ENCODE data around the gene EML4. TPM values are rescaled to one million over a fixed set of nuclear protein-coding genes. Genes with fewer than 3 reads are reported as not detected.

EML4 gene
- total and polyA plus RNA-seq, 2 of the 13 experiments (the other 11 are each of a cell fraction or from before 2014, with no cell fraction given): 243 to 476 TPM

DNA sequence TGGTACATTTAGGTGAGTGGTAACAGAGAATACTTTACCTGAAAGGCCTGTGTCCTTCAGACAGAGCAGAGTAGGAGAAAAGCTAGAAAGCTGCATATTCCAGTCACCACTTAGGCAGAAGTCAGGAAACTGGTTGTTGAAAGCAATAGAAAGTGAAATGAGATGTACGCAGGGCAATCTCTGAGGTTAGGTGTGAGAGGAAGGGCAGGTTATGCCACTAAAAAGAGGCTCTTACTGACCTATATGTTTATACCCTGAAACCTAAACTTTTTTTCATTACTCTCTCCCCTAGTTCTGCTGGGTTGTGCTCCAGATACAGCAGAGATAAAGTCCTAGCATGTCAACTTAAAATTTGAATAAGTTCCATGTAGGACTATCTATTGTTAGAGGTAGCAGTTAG lies 98.4 kb downstream of the EML4 start:
- TF ChIP-seq ZNF772 (CRISPR knock-in tag; IDR thresholded peaks at IDR 0.05) (no peak), RBM22 (optimal IDR thresholded peaks at IDR 0.05; ENCODE audit: low read length) (peak; percentile 93), KLF16 (CRISPR knock-in tag; IDR thresholded peaks at IDR 0.05) (0 out of 4 replicates have a peak, but pooled peaks of 1 of the 2 experiments have one; percentile 31)
- ChIA-PET POLR2A (no interaction called here), CTCF (ENCODE audit: low intra/inter-chr PET ratio, low total read pairs) (no interaction called here)
- Histone ChIP-seq H3K27ac (ENCODE audit: extremely low read length, insufficient read depth, low read length) (peak overlapping the region; percentile 6), H3K4me2 (ENCODE audit: low read depth, low read length) (no peak overlapping the region), H3K27me3 (ENCODE audit: control insufficient read depth in 1 of 2, insufficient read depth in 2 of 2, low read length in 2 of 2) (no peaks in the 10 kb centered on the region), H3K36me3 (replicated peaks in 1 of 2; ENCODE audit: control insufficient read depth in 1 of 2, insufficient read depth in 2 of 2, low read length in 2 of 2) (peaks cover 26 to 83% of the 10 kb centered on the region in 2 experiments), H3K4me3 (replicated peaks in 1 of 3; ENCODE audit: insufficient read depth in 1 of 3, low read depth in 2 of 3, low read length in 3 of 3) (no peak overlapping the region), H3K9ac (ENCODE audit: insufficient read depth, low read depth, low read length) (no peak overlapping the region), H2AFZ (ENCODE audit: low read length) (no peak overlapping the region), H3K4me1 (ENCODE audit: insufficient read depth, low read length) (no peaks in the 10 kb centered on the region), H3K79me2 (ENCODE audit: insufficient read depth, low read length) (peaks cover 49% of the 10 kb centered on the region), H4K20me1 (ENCODE audit: insufficient read depth, low read length) (peaks cover 74% of the 10 kb centered on the region), H3K9me3 (ENCODE audit: low read length) (no peaks in the 10 kb centered on the region)
- no peak for DNase-seq (ENCODE audit: low spot score)
- in situ Hi-C loops (cut with HindIII; ENCODE audit: extremely low pct_ligation_motif_present, low pct_unique_long_range_greater_than_20kb): no loop called here
- BruUV-seq (replicated peaks): no TSS peak
- ATAC-seq: peak; percentile 18
- WGBS (ENCODE audit: low lambda C conversion rate): 33% methylated on average over 1 of the region's 1 CpG
- FAIRE-seq: no peak
- intact Hi-C loops (cut with micrococcal nuclease; ENCODE audit: unreplicated experiment): no loop called here

DNA sequence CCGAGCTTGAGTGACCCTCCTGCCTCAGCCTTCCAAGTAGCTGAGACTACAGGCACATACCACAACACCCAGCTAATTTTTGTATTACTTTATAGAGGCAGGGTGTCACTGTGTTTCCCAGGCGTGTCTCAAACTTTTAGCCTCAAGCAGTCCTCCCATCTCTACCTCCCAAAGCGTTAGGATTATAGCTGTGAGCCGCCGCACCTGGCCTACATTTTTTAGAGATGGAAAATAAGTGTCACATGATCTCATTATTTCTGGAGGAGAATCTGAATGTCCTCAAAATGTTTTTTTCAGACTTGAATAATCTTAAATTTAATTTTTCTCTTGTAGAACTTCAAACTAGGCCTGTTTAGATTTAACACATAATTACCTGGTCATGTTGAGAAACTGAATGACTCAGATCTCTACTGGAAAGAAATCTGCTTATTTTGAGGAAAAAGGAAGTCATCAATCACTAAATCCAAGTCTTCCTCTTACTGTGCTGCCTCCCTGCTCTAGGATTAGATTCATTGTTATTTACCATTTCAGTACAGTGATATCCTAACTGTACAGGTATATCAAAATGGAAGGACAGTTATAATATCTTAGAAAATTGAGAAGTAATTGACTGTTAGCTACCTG lies 99.5 kb downstream of the EML4 start:
- H3K27me3 ChIP-seq (ENCODE audit: control insufficient read depth in 1 of 2, insufficient read depth in 2 of 2, low read length in 2 of 2): no peaks in the 10 kb centered on the region
- CTCF ChIA-PET (ENCODE audit: low intra/inter-chr PET ratio, low total read pairs): no interaction called here
- H3K27ac ChIP-seq (ENCODE audit: extremely low read length, insufficient read depth, low read length): no peak overlapping the region
- FAIRE-seq (no peak), DNase-seq (ENCODE audit: low spot score) (no peak), ATAC-seq (peak; percentile 5; the same call in 2 of the 3 replicates)
- POLR2A ChIA-PET: no interaction called here
- 97% methylated on average over 5 of the region's 5 CpGs for WGBS (ENCODE audit: low lambda C conversion rate)
- H3K9ac ChIP-seq (ENCODE audit: insufficient read depth, low read depth, low read length): no peak overlapping the region
- no peaks in the 10 kb centered on the region for H3K9me3 ChIP-seq (ENCODE audit: low read length)
- no peak overlapping the region for H3K4me2 ChIP-seq (ENCODE audit: low read depth, low read length)
- H3K36me3 ChIP-seq (replicated peaks in 1 of 2; ENCODE audit: control insufficient read depth in 1 of 2, insufficient read depth in 2 of 2, low read length in 2 of 2): peaks cover 26 to 83% of the 10 kb centered on the region in 2 experiments
- peaks cover 64% of the 10 kb centered on the region for H4K20me1 ChIP-seq (ENCODE audit: insufficient read depth, low read length)
- BruUV-seq (replicated peaks): no TSS peak
- in situ Hi-C loops (cut with HindIII; ENCODE audit: extremely low pct_ligation_motif_present, low pct_unique_long_range_greater_than_20kb) (no loop called here), intact Hi-C loops (cut with micrococcal nuclease; ENCODE audit: unreplicated experiment) (no loop called here)
- H2AFZ ChIP-seq (ENCODE audit: low read length): no peak overlapping the region
- H3K4me1 ChIP-seq (ENCODE audit: insufficient read depth, low read length): no peaks in the 10 kb centered on the region
- H3K4me3 ChIP-seq (replicated peaks in 1 of 3; ENCODE audit: insufficient read depth in 1 of 3, low read depth in 2 of 3, low read length in 3 of 3): no peak overlapping the region
- peaks cover 42% of the 10 kb centered on the region for H3K79me2 ChIP-seq (ENCODE audit: insufficient read depth, low read length)
- TF ChIP-seq POLR2G (IDR thresholded peaks at IDR 0.05; ENCODE audit: low read depth, low read length): peak; percentile 52
- no peak for TF ChIP-seq NFKB2 (CRISPR knock-in tag; IDR thresholded peaks at IDR 0.05; ENCODE audit: borderline replicate concordance)
- TF ChIP-seq MBD4 (IDR thresholded peaks at IDR 0.05; ENCODE audit: borderline replicate concordance, low read length): peak; percentile 56; the same call in 1 of the 2 replicates
- TF ChIP-seq RBM22 (optimal IDR thresholded peaks at IDR 0.05; ENCODE audit: low read length): peak; percentile 84
- TF ChIP-seq, protein P1, sequence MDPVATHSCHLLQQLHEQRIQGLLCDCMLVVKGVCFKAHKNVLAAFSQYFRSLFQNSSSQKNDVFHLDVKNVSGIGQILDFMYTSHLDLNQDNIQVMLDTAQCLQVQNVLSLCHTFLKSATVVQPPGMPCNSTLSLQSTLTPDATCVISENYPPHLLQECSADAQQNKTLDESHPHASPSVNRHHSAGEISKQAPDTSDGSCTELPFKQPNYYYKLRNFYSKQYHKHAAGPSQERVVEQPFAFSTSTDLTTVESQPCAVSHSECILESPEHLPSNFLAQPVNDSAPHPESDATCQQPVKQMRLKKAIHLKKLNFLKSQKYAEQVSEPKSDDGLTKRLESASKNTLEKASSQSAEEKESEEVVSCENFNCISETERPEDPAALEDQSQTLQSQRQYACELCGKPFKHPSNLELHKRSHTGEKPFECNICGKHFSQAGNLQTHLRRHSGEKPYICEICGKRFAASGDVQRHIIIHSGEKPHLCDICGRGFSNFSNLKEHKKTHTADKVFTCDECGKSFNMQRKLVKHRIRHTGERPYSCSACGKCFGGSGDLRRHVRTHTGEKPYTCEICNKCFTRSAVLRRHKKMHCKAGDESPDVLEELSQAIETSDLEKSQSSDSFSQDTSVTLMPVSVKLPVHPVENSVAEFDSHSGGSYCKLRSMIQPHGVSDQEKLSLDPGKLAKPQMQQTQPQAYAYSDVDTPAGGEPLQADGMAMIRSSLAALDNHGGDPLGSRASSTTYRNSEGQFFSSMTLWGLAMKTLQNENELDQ (CRISPR knock-in tag; IDR thresholded peaks at IDR 0.05; ENCODE audit: borderline replicate concordance): no peak
- TF ChIP-seq, protein P2, sequence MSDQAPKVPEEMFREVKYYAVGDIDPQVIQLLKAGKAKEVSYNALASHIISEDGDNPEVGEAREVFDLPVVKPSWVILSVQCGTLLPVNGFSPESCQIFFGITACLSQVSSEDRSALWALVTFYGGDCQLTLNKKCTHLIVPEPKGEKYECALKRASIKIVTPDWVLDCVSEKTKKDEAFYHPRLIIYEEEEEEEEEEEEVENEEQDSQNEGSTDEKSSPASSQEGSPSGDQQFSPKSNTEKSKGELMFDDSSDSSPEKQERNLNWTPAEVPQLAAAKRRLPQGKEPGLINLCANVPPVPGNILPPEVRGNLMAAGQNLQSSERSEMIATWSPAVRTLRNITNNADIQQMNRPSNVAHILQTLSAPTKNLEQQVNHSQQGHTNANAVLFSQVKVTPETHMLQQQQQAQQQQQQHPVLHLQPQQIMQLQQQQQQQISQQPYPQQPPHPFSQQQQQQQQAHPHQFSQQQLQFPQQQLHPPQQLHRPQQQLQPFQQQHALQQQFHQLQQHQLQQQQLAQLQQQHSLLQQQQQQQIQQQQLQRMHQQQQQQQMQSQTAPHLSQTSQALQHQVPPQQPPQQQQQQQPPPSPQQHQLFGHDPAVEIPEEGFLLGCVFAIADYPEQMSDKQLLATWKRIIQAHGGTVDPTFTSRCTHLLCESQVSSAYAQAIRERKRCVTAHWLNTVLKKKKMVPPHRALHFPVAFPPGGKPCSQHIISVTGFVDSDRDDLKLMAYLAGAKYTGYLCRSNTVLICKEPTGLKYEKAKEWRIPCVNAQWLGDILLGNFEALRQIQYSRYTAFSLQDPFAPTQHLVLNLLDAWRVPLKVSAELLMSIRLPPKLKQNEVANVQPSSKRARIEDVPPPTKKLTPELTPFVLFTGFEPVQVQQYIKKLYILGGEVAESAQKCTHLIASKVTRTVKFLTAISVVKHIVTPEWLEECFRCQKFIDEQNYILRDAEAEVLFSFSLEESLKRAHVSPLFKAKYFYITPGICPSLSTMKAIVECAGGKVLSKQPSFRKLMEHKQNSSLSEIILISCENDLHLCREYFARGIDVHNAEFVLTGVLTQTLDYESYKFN (CRISPR knock-in tag; conservative IDR thresholded peaks at IDR 0.05): no peak
- no peak for TF ChIP-seq NPAS2 (CRISPR knock-in tag; IDR thresholded peaks at IDR 0.05; ENCODE audit: borderline replicate concordance)
- TF ChIP-seq POLR2A (IDR thresholded peaks at IDR 0.05; ENCODE audit: insufficient read depth in 1 of 2, low read depth in 2 of 2, low read length in 2 of 2): 0 out of 4 replicates have a peak, but pooled peaks of 1 of the 2 experiments have one; percentile 6
- TF ChIP-seq ZNF343 (CRISPR knock-in tag; IDR thresholded peaks at IDR 0.05): no peak
- no peak for TF ChIP-seq RBFOX2 (IDR thresholded peaks at IDR 0.05; ENCODE audit: low read depth, low read length)
- TF ChIP-seq ZBTB21 (CRISPR knock-in tag; IDR thresholded peaks at IDR 0.05): no peak

All from HepG2 (cell line).